Measurements from ENCODE around the gene GJC1.
"Not testable (repeated sequence)": the region's sequence is repeated elsewhere in the genome, so short reads cannot be mapped to it uniquely, and the experiment has no call there.

The GJC1 gene

DNA sequence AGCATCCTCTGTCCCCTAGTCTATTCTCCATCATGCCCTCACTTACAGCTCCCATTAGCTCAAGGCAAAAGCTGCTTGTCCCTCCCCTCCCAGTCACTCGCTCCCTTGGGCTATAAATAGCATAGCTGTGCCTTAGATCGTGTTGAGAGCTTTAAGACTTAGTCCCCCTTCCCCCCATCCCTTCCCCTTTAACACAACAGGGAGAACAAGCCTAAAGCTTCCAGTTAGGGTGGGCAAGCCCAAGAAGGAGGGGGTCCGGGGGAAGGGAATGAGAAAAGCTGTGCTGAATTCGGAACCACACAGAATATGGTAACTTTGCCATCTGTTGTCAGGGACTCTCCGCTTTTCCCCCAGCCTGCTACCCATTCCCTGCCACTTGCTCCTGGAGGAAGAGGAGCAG is 12.7 kb upstream of the GJC1 start:
- no peak for DNase-seq

DNA sequence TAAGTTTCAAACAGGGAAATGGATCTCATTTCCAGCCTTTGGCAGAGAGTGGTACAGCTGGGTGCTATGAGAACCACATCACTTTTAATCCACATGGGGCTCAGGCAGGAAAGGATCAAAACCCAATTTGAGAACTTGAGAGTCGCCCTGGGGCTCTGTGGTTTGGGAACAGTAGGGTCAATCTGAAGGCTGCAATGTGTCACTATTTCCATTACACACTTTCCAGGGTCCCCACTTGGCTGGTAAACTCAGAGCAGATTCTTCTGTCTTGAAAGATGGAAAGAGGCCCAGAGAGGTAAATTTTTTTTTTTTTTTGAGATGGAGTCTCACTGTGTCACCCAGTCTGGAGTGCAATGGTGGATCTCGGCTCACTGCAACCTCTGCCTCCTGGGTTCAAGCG is 10.8 kb upstream of the GJC1 start:
- no peak for DNase-seq

DNA sequence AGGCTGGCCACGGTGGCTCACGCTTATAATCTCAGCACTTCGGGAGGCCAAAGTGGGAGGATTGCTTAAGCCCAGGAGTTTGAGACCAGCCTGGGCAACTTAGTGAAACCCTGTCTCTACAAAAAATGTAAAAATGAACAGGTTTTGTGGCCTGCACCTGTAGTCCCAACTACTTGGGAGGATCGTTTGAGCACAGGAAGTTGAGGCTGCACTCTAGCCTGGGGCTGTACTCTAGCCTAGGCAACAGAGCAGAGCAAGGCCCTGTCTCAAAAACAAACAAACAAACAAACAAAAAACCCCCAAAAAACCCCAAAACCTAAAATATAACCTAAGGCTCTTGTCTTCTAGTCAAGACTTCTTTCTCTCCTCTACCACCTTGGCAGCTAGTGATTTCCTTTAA is 10.2 kb upstream of the GJC1 start:
- DNase-seq, result no peak

DNA sequence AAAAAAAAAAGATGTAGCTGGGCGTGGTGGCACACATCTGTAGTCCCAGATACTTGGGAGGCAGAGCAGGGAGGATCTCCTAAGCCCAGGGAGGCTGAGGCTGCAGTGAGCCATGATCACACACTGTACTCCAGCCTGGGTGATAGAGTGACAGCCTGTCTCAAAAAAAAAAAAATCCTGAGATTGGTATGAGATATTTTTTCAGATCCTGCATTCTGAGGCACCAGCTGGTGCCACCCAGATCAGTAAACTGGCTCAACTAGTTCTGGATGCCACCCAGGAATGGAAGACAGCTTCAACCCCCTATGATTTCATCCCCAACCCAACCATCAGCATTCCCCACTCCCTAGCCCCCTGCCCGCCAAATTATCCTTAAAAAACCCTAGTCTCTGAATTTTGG is 7.1 kb upstream of the GJC1 start:
- DNase-seq, result no peak

DNA sequence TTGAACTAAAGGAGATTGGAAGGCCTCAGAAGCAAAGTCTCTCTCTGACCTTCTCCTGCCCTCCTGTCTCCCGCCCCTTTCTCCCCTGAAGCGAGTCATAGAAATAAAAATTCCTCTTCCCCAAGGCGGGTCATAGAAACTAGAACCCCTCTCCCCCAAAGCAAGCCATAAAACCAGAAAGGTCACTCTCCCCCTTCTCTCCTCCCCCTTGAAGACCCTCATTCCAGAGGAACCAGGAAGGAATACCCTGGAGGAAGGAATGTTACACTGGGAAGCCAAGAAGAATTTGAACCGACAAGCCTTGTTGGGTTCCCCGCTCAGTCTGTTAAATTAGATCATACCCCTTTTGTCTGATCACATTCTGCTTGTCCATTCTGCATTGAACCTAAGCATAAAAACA is 2.7 kb upstream of the GJC1 start:
- no peak for DNase-seq

DNA sequence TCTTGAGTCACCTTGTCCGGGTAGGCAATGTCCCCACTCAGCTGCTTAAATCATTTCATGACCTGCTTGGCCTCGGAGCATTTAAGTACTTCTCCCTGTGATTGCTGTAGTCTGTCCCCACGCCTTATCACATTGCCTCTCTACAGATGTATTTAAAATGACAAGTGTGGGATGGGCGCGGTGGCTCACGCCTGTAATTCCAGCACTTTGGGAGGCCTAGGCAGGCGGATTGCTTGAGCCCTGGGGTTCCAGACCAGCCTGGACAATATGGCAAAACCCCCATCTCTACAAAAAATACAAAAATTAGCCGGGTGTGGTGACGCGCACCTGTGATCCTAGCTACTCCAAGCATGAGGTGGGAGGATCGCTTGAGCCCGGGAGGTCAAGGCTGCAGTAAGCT is 1.3 kb upstream of the GJC1 start:
- no peak for DNase-seq

DNA sequence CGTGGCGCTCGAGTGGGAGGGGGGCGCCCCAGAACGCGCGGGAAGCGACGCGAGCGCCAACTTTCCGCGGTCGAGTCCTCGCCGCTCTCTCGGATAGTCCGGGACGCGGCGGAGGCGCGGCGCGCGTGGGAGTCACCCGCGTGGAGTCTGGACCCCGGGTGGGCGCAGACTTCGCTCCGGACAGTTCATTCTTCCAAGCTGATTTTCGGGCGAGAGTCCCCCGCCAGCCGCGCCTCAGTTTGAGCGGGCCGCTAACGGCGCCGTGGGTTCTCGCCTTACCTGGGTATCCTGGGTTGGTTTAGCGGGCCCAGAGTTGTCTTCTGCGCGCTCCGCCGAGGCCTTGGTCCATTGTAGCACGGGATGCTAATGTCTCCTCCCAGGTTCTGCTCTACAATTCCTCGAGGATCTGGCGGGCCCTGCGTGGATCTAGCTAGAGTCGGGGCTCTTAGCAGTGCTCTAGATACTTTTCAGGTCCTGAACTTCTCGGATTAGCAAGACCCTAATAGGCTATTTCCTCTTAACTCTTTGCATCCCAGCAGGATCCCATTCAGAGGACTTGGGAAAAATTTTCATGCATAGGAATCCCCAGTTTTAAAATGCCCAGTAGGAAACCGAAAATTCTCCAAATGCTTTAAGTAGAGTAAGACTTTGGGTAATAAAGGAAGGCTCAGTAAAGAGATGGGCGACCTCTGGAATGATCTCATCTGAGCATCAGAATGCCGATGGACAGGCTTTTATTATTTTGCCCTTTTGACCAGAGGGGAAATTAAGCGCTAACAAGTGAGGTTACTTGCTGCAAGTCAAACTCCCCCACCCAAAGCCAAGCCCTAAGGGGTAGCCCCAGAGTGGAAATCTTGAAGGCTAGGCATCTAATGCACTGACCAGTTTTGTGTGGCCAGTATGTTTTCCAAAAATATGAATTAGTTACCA is 537 bp upstream of the GJC1 start:
- DNase-seq, result peak; percentile 44

DNA sequence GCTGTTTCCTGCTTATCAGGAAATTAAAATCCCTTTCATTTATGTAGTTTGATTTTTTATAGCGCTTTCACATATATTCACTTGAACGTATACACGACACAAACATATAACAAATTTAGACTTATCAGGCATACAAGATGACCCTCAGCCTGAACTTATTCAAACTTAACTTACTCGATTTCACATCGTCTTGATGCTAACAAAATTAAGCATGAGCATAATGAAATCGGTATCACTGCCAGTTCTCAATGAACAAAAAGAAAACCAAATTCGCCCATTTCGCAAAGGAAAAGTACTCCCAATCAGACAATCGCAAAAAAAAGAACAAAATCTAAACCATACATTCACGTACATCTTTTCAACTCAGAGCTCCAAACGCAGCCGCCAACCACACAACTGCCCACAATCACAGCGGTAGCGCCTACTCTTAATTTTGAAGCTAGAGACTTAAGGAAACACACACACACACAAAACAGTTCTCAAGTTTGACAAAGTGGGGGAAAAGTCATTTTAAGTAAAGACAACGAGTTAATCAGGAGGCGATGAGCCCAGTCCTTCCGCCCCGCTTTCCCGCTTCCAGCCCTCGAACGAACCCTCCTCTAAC is 1.1 kb downstream of the GJC1 start:
- DNase-seq, result no peak

DNA sequence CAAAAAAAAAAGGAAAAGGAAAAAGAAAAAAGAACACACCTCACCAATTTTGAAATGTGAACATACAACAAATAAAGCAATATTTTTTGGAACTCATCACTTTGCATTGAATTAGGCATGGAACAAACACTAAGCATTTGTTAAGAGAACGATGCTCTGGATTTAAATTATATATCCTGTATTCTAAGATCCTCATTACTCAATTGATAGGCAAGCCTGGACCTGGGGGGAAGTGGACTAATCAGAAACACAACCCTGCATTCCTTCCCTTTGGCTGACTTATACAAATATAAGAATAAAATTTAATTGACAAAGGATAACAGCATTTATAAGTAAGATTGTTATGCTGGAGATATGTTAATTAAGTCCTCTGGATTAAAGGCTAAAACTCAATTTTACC is 2.2 kb downstream of the GJC1 start:
- no peak for DNase-seq

DNA sequence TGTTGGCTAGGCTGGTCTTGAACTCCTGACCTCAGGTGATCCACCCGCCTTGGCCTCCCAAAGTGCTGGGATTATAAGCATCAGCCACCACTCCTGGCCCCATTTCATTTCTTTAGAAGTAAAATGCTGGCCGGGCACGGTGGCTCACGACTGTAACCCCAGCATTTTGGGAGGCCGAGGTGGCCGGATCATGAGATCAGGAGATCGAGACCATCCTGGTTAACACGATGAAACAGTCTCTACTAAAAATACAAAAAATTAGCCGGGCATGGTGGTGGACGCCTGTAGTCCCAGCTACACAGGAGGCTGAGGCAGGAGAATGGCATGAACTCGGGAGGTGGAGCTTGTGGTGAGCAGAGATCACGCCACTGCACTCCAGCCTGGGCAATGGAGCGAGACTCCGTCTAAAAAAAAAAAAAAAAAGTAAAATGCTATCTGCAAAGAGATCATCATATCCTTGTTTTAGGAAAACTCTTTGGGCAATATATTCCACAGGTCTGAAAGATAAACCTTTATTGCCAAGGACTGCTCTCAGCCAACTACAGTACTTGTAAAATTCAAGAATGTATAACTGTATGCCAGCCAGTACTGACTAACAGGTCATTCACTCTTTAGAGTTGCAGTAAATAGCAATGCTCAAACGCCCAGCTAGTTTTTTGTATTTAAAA is 3.8 kb downstream of the GJC1 start:
- no peak for DNase-seq

DNA sequence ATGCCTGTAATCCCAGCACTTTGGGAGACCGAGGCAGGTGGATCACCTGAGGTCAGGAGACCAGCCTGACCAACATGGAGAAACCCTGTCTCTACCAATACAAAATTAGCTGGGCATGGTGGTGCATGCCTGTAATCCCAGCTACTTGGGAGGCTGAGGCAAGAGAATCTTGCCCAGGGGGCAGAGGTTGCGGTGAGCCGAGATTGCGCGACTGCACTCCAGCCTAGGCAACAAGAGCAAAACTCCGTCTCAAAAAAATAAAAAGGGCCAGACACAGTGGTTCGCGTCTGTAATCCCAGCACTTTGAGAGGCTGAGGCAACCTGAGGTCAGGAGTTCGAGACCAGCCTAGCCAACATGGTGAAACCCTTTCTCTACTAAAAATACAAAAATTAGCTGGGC is 4.9 kb downstream of the GJC1 start:
- not testable (repeated sequence) for DNase-seq

DNA sequence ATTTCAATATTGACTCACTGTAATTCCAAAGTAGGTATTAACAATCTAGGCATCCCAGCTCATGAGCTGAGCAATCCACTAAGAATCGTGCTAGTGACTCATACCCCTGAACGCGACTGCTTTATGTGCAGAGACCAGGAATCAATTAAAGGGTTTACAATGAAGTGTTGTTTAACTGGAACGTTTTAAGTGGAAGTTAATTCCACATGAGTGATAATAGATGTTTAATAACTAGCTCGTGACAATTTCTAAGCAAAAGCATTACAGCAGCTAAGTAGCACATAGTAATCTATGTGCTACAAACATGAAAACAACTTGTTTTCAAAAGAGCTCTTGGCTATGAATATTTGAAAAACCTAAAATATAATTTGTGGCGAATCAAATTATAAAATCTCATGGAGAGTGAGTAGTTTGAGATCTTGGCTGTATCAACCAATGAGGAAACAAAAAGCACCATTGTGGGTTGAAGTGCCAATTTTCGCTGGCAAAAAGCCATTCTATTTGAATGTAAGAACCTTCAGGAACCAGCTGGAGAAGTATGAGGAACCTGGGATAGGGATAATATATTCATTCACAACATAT is 9.4 kb downstream of the GJC1 start:
- DNase-seq, result no peak

DNA sequence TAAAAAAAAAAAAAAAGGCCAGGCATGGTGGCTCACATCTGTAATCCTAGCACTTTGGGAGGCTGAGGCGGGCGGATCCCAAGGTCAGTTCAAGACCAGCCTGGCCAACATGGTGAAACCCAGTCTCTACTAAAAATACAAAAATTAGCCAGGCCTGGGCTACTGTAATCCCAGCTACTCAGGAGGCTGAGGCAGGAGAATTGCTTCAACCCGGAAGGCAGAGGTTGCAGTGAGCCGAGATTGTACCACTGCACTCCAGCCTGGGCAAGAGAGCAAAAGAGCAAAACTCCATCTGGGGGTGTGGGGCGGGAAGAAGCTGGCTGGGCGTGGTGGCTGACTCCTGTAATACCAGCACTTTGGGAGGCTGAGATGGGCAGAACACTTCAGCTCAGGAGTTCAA is 11.6 kb downstream of the GJC1 start:
- DNase-seq, result not testable (repeated sequence)

DNA sequence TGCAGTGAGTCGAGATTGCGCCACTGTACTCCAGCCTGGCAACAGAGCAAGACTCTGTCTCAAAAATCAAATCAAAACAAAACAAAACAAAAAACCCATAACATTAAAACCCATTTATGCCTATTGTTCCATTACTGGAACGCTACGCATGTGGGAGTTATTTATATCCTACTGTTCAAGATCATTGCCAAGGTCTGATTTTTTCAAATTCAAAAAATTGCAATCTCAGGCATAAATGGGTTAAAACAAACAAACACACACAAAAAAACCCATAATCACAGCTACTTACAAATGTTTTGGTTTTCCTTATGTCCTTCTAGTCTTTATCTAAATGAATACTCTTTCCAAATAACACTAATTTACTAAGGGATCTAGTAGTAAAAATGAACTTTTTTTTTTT is 17.8 kb downstream of the GJC1 start:
- no peak for DNase-seq

DNA sequence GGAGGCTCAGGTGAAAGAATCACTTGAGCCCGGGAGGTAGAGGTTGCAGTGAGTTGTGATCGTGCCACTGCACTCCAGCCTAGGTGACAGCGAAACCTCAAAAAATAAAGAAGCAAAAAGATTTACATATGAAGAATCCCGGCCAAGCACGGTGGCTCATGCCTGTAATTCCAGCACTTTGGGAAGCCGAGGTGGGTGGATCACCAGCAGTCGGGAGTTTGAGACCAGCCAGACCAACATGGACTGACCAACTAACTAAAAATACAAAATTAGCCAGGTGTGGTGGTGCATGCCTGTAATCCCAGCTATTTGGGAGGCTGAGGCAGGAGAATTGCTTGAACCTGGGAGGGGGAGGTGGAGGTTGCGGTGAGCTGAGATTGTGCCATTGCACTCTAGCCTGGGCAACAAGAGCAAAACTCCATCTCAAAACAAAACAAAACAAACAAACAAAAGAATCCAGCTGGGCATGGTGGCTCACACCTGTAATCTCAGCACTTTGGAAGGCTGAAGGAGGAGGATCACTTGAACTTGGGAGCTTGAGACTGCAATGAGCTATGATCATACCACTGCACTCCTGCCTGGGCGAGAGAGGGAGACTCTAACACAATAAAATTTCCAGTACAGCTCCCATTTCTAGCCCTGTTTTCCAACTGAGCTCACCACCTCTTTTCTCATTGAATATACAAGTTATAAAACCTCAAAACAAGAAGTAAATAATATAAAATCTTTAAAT is 21.3 kb downstream of the GJC1 start:
- not testable (repeated sequence) for DNase-seq

DNA sequence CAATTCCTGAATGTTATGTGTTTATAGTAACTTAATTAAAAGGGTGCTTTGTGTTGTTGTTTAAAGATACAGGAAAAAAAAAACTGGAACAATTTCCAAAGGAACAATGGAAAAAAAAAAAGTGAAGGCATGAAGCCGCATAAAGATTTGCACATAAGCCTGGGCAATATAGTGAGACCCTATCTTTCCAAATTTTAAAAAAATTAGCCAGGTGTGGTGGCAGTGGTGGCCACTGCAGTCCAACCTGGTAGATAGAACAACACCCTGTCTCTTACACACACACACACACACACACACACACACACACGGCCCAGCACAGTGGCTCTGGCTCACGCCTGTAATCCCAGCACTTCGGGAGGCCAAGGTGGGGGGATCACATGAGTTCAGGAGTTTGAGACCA is 21.9 kb downstream of the GJC1 start:
- DNase-seq, result no peak

DNA sequence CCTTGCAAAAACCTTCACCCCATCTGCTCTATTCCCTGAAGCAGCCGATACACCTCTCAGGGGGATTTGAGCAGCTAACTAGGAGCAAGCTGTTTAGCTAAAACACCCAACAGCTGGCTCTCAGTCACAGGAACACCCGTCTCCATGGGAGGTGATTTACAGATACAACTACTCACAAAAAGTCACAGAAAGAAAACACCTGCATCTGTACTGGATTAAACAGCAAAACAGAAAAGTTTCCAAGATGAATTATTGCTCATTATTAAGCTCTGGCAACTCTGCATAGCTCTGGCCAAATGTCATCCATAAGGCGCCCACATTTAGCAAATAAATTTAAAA is 22.3 kb downstream of the GJC1 start:
- no peak for DNase-seq

DNA sequence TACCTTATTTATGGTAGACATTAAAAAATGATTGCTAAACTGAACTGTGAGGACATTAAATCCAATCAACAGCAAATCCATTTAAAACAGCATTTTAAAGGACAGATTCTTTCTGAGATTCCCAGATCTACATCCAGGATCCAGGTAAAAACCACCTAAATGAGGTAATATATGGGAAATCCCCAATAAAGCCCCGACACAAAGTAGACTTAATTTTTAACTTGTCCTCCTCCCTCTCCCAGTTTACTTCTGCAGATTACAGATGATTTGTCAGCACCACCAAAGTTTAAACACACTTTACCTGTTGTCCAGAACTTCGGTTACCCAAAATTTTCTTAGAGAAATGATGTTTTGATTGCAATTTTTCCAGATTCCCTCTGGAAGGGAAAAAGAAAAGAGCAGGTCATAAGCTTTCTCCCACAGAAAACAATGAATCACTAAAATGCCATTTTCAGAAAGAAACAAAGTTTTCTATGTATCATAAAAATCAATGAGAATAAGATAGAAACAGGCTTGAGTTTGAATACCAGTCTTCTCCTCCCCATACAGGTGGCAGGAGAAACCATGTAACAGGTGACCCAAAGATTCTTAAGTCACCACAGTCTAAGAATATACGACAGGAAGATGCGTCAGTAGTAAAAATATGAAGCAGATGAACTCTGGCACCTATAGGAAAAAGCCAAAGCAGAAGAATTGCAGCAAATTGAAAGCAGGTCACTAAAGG is 22.8 kb downstream of the GJC1 start:
- no peak for DNase-seq

DNA sequence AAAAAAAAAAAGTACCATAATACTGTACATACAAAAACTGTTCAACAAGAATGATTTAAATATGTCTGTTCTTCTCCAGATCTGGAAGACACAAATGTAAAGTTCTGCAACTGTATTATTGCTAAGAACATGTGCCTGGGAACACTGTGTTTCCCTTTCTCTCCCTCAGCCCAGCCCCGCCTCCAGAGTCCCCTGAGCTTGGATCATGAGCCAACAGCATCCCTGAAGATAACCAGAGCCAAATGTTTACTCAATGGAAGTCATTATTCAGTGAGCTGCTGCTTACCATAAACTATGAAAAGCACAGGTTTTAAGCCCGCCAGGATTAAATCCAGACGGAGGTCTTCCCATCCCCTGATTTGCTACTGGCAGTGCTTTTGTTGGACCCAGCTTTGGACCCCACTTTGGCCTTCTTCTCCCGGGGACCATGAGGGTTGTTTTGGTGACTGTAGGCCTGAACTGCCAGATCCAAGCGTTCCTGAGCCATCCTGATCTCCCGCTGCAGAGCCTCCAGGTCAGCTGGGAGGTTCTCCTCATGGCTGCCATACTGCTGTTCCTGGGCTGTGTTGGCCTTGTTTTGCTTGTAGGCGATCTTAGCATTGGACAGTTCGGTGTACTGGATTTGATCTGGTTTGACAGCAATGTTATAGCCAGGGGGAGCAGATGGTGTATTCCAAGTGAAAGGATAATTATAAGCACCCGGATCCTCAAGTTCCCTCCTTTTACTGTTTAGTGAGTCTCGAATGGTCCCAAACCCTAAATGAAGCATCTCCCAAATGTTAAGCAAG is 25.6 kb downstream of the GJC1 start:
- no peak for DNase-seq

DNA sequence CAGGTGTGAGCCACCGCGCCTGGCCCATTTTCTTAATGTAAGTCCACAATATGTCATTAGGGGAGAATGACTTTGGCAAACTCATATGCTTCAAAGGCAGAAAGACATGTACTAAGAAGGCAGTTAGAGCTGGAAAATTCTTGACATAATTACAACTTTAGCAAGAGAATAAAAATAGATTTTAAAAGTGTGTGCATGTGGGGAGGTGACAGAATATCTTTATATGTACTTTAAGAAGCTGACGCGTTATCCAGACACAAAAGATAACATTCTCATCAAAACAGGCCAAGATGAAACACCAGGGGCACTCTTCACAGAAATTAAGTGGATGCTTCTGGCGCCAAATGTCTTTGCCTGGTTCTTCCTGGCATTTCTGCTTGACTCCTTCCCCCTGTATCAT is 28.2 kb downstream of the GJC1 start:
- no peak for DNase-seq

DNA sequence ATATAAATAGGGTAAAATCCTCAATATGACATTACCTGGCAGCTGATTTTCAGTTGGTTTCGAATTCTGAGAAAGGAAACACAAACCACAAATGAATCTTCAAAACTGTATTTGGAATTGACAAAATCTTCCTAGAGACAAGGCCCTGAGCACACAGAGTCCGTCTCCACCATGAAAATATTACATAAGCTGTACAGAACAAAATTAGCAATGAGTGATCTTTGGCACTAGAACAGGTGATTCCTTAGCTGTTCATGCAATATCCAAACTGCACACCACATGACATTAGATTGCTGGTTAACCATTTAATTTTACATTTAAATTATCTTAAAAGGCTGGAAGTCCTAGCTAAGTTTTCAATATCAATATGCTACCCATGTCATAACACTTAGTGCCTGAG is 31.7 kb downstream of the GJC1 start:
- no peak for DNase-seq

DNA sequence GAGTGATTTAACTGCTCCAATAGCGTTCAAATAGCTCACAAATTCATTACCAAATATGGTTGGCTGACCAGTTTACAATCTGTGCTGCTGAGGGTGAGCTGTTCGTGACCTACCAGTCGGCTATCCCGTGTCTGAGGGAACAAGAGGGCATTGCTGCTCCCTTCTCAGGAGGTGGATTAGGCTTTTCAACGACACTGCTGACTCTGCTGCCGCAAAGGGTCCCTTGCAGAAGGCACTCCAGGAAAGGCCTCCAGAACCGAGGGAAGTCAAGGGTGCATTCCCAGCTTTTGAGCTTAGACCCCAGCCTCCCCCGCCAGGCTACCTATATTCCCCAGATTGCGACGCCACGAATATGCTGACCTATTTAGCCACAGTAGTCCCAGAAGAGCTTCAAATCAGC is 32.3 kb downstream of the GJC1 start:
- no peak for DNase-seq

All from stimulated activated CD8-positive, alpha-beta memory T cell treated with anti-CD3 and anti-CD28 coated beads, Interleukin-4, amount 100 ng/mL, for 48 hours (primary cell).